ENCODE results near the gene IFT81. TPM values are rescaled to one million over a fixed set of nuclear protein-coding genes. Genes with fewer than 3 reads are reported as not detected.
A peak's percentile ranks its signal among the peaks of the same experiment; 100 is the strongest.

IFT81 gene
- total RNA-seq, 1 donor from 2014 or later: 8.9 TPM

- Mint-ChIP-seq H3K27me3 (ENCODE audit: low read depth) (no peaks in the 10 kb centered on the region), H3K9me3 (ENCODE audit: low read depth) (no peaks in the 10 kb centered on the region), H3K4me1 (ENCODE audit: low read depth) (peaks cover 19% of the 10 kb centered on the region), H3K36me3 (ENCODE audit: low read depth) (peaks cover 2% of the 10 kb centered on the region), H3K4me3 (ENCODE audit: unreplicated experiment) (peak overlapping the region; percentile 37), H3K27ac (ENCODE audit: unreplicated experiment) (peak overlapping the region; percentile 45)
- DNase-seq (ENCODE audit: low spot score): no peak
- TF ChIP-seq CTCF (IDR thresholded peaks at IDR 0.05): no peak
Observed at GRCh38 chr12:110126557-110126956, 2.4 kb downstream of the IFT81 start.

- Mint-ChIP-seq H3K36me3 (ENCODE audit: low read depth) (peaks cover 12% of the 10 kb centered on the region), H3K27ac (ENCODE audit: unreplicated experiment) (peak overlapping the region; percentile 27), H3K27me3 (ENCODE audit: low read depth) (no peaks in the 10 kb centered on the region), H3K4me1 (ENCODE audit: low read depth) (peaks cover 12% of the 10 kb centered on the region), H3K4me3 (ENCODE audit: unreplicated experiment) (no peak overlapping the region), H3K9me3 (ENCODE audit: low read depth) (no peaks in the 10 kb centered on the region)
- no peak for TF ChIP-seq CTCF (IDR thresholded peaks at IDR 0.05)
- DNase-seq (ENCODE audit: low spot score): no peak
Observed at GRCh38 chr12:110134691-110135411, 10.7 kb downstream of the IFT81 start.

- Mint-ChIP-seq H3K27ac (ENCODE audit: unreplicated experiment) (no peak overlapping the region), H3K36me3 (ENCODE audit: low read depth) (peaks cover 14% of the 10 kb centered on the region), H3K4me1 (ENCODE audit: low read depth) (peaks cover 12% of the 10 kb centered on the region), H3K4me3 (ENCODE audit: unreplicated experiment) (no peak overlapping the region), H3K27me3 (ENCODE audit: low read depth) (no peaks in the 10 kb centered on the region), H3K9me3 (ENCODE audit: low read depth) (no peaks in the 10 kb centered on the region)
- no peak for DNase-seq (ENCODE audit: low spot score)
- TF ChIP-seq CTCF (IDR thresholded peaks at IDR 0.05): no peak
Observed at GRCh38 chr12:110135806-110136205, 11.6 kb downstream of the IFT81 start.

- no peaks in the 10 kb centered on the region for H3K9me3 Mint-ChIP-seq (ENCODE audit: low read depth)
- no peak for TF ChIP-seq CTCF (IDR thresholded peaks at IDR 0.05)
- no peak for DNase-seq (ENCODE audit: low spot score)
- H3K4me3 Mint-ChIP-seq (ENCODE audit: unreplicated experiment): no peak overlapping the region
- H3K27me3 Mint-ChIP-seq (ENCODE audit: low read depth): no peaks in the 10 kb centered on the region
- no peak overlapping the region for H3K27ac Mint-ChIP-seq (ENCODE audit: unreplicated experiment)
- H3K4me1 Mint-ChIP-seq (ENCODE audit: low read depth): peaks cover 18% of the 10 kb centered on the region
- peaks cover 9% of the 10 kb centered on the region for H3K36me3 Mint-ChIP-seq (ENCODE audit: low read depth)
Observed at GRCh38 chr12:110137786-110138185, 13.6 kb downstream of the IFT81 start.

- Mint-ChIP-seq H3K4me1 (ENCODE audit: low read depth) (peaks cover 6% of the 10 kb centered on the region), H3K27me3 (ENCODE audit: low read depth) (no peaks in the 10 kb centered on the region), H3K27ac (ENCODE audit: unreplicated experiment) (no peak overlapping the region), H3K9me3 (ENCODE audit: low read depth) (no peaks in the 10 kb centered on the region), H3K36me3 (ENCODE audit: low read depth) (peaks cover 2% of the 10 kb centered on the region), H3K4me3 (ENCODE audit: unreplicated experiment) (no peak overlapping the region)
- no peak for TF ChIP-seq CTCF (IDR thresholded peaks at IDR 0.05)
- no peak for DNase-seq (ENCODE audit: low spot score)
Observed at GRCh38 chr12:110141389-110141788, 17.2 kb downstream of the IFT81 start.
